Trophoblast cell (in vitro differentiated cells and primary cell): ENCODE data around the gene FAM193A.

Source experiments
- DNase-seq, 2 donors: peaks; one replicate each; pipeline ENCODE4 v3.0.0-alpha.2; 2016
- H2AFZ ChIP-seq: 2 replicates; pipeline ENCODE4 v1.6.1; 2013; ENCODE audit warnings: low read length, moderate library complexity, mild to moderate bottlenecking; ENCODE audit not compliant: insufficient read depth, poor library complexity
- H2AK5ac ChIP-seq: 2 replicates; pipeline ENCODE4 v1.6.1; 2013; ENCODE audit warnings: mild to moderate bottlenecking, low read length
- H2BK120ac ChIP-seq: 2 replicates; pipeline ENCODE4 v1.6.1; 2013; ENCODE audit warnings: low read length, mild to moderate bottlenecking, moderate library complexity; ENCODE audit not compliant: insufficient read depth, poor library complexity
- H2BK12ac ChIP-seq: 2 replicates; pipeline ENCODE4 v1.6.1; 2013; ENCODE audit warnings: mild to moderate bottlenecking, low read length, moderate library complexity
- H2BK5ac ChIP-seq: 2 replicates; pipeline ENCODE4 v1.6.1; 2013; ENCODE audit warnings: low read length, low read depth, moderate library complexity, mild to moderate bottlenecking; ENCODE audit not compliant: poor library complexity
- H3K14ac ChIP-seq: 2 replicates; pipeline ENCODE4 v1.6.1; 2013; ENCODE audit warnings: mild to moderate bottlenecking, low read length
- H3K18ac ChIP-seq: 2 replicates; pipeline ENCODE4 v1.6.1; 2013; ENCODE audit warnings: mild to moderate bottlenecking, low read length
- H3K23ac ChIP-seq: 2 replicates; pipeline ENCODE4 v1.6.1; 2013; ENCODE audit warnings: low read length
- H3K27ac ChIP-seq: 2 replicates; pipeline ENCODE4 v1.5.1; 2013; ENCODE audit warnings: low read depth, mild to moderate bottlenecking, inconsistent platforms, low read length, moderate library complexity
- H3K27me3 ChIP-seq: 2 replicates; pipeline ENCODE4 v1.6.1; 2013; ENCODE audit warnings: inconsistent platforms, mild to moderate bottlenecking, low read length, moderate library complexity; ENCODE audit not compliant: insufficient read depth
- H3K36me3 ChIP-seq, 2 experiments: 1 replicate in 1 of 2; 2 replicates in 1 of 2; pipeline ENCODE4 v1.6.1; 2013; ENCODE audit warnings: low read length in 2 of 2, mild to moderate bottlenecking in 2 of 2, moderate library complexity in 1 of 2; ENCODE audit not compliant: insufficient read depth in 2 of 2, control insufficient read depth in 1 of 2
- H3K4ac ChIP-seq: 2 replicates; pipeline ENCODE4 v1.6.1; 2013; ENCODE audit warnings: low read depth, mild to moderate bottlenecking, low read length, moderate library complexity
- H3K4me1 ChIP-seq, 2 experiments: 1 replicate in 1 of 2; 2 replicates in 1 of 2; pipeline ENCODE4 v1.6.1; 2013; ENCODE audit warnings: low read length in 2 of 2, mild to moderate bottlenecking in 2 of 2, moderate library complexity in 1 of 2; ENCODE audit not compliant: insufficient read depth in 2 of 2, control insufficient read depth in 1 of 2
- H3K4me2 ChIP-seq: 2 replicates; pipeline ENCODE4 v1.6.1; 2013; ENCODE audit warnings: inconsistent platforms, mild to moderate bottlenecking, low read length, moderate library complexity
- H3K4me3 ChIP-seq: 2 replicates; pipeline ENCODE4 v1.5.1; 2013; ENCODE audit warnings: mild to moderate bottlenecking, low read depth, low read length, inconsistent platforms
- H3K79me1 ChIP-seq: one replicate; pipeline ENCODE4 v1.6.1; 2013; ENCODE audit warnings: low read length
- H3K79me2 ChIP-seq: 2 replicates; pipeline ENCODE4 v1.6.1; 2013; ENCODE audit warnings: low read length, mild to moderate bottlenecking; ENCODE audit not compliant: control insufficient read depth, insufficient read depth, poor library complexity
- H3K9ac ChIP-seq: 2 replicates; pipeline ENCODE4 v1.6.1; 2013; ENCODE audit warnings: mild to moderate bottlenecking, low read length
- H3K9me3 ChIP-seq: 2 replicates; pipeline ENCODE4 v1.6.1; 2013; ENCODE audit warnings: low read depth, mild to moderate bottlenecking, control low read depth, inconsistent platforms, low read length; ENCODE audit not compliant: insufficient read depth
- H4K12ac ChIP-seq: 2 replicates; pipeline ENCODE4 v1.6.1; 2013; ENCODE audit warnings: low read depth, mild to moderate bottlenecking, low read length, moderate library complexity
- H4K8ac ChIP-seq: 2 replicates; pipeline ENCODE4 v1.6.1; 2013; ENCODE audit warnings: low read depth, mild to moderate bottlenecking, low read length, moderate library complexity
- H4K91ac ChIP-seq: one replicate; pipeline ENCODE4 v1.6.1; 2013; ENCODE audit warnings: low read depth, mild to moderate bottlenecking, low read length, moderate library complexity
- WGBS: extraction: QIAGEN DNeasy Blood & Tissue Kit; methylation state at CpG from one replicate; pipeline ENCODE4 v1.1.7; 2013; ENCODE audit warnings: missing lambda C conversion rate; ENCODE audit not compliant: insufficient read length, insufficient coverage; ENCODE audit errors: extremely low coverage; 5-methylcytosine and 5-hydroxymethylcytosine counted together

The FAM193A gene

DNA sequence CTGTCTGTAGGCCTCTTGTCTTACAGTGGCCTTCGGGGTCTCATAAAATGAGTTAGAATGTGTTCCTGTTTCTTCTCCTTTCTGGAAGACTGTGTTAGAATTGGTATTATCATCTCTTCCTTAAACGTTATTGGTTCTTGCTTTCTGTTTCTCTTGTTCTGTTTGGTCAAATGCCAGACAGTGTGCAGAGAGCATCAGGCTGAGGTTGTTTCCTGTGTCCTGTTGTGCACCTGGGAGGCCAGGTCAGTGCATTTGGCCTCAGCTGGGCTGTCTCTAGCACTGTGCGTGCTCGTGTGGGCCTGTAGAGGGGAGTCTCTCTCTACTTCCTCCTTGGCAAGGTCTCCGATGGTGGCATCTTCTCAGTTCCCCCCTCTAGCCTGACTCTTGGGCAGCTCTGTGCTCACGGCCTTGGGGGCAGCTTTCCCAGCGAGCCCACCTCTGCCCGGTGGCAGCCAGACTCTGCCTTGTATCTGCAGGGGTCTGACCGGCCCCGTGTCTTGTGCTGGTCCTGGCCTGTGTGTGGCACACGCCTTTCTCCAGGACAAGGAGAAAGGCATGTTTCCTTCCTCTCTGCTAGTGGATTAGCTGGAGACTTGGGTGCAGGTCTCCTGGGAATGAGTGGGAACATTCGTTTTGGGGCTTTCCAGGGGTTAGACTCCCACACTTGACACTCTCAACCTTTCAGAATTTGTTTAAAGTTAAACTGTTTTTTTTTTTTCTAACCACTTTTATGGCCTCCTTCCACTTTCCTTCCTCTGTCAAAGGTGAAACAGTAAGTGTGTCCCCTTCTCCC, 62.3 kb downstream of the FAM193A start:
- H2AK5ac ChIP-seq = no peak overlapping the region
- no peak overlapping the region for H3K23ac ChIP-seq
- no peak overlapping the region for H3K4me3 ChIP-seq
- no peaks in the 10 kb centered on the region for H3K27me3 ChIP-seq
- no peak overlapping the region for H3K4ac ChIP-seq
- H3K27ac ChIP-seq = no peak overlapping the region
- no peak overlapping the region for H2BK5ac ChIP-seq
- no peaks in the 10 kb centered on the region for H3K9me3 ChIP-seq
- no peak overlapping the region for H3K18ac ChIP-seq
- peaks cover 3% of the 10 kb centered on the region for H3K79me2 ChIP-seq
- no peaks in the 10 kb centered on the region for H3K79me1 ChIP-seq
- H4K91ac ChIP-seq = no peak overlapping the region
- H3K14ac ChIP-seq = no peak overlapping the region
- no peak overlapping the region for H4K12ac ChIP-seq
- DNase-seq = peak in 1 of 2 donors; percentile 12
- peaks cover 7 to 10% of the 10 kb centered on the region in 2 experiments for H3K36me3 ChIP-seq
- H2BK120ac ChIP-seq = no peak overlapping the region
- H2BK12ac ChIP-seq = no peak overlapping the region
- peaks cover 12 to 26% of the 10 kb centered on the region in 2 experiments for H3K4me1 ChIP-seq
- H3K9ac ChIP-seq = no peak overlapping the region
- H2AFZ ChIP-seq = no peak overlapping the region
- no peak overlapping the region for H4K8ac ChIP-seq
- no CpG with 5 or more reads among the region's 12 CpGs for WGBS
- H3K4me2 ChIP-seq = no peak overlapping the region

GRCh38 chr4:2599304-2599654, 62.8 kb downstream of the FAM193A start:
- Histone ChIP-seq H3K23ac (no peak overlapping the region), H3K4me1 (peaks cover 12 to 26% of the 10 kb centered on the region in 2 experiments), H4K8ac (no peak overlapping the region), H2BK120ac (no peak overlapping the region), H3K4me3 (no peak overlapping the region), H2AFZ (no peak overlapping the region), H2BK12ac (no peak overlapping the region), H3K79me2 (peaks cover under 1% of the 10 kb centered on the region), H3K9ac (no peak overlapping the region), H3K4ac (no peak overlapping the region), H3K27me3 (no peaks in the 10 kb centered on the region), H3K18ac (no peak overlapping the region), H3K79me1 (no peaks in the 10 kb centered on the region), H3K4me2 (no peak overlapping the region), H4K12ac (no peak overlapping the region), H3K36me3 (peaks cover 9 to 10% of the 10 kb centered on the region in 2 experiments), H3K27ac (no peak overlapping the region), H2BK5ac (no peak overlapping the region), H3K14ac (no peak overlapping the region), H3K9me3 (no peaks in the 10 kb centered on the region), H2AK5ac (no peak overlapping the region), H4K91ac (no peak overlapping the region)
- no peak for DNase-seq
- no CpG with 5 or more reads among the region's 6 CpGs for WGBS

- no peak overlapping the region for H3K4ac ChIP-seq
- H2BK5ac ChIP-seq = no peak overlapping the region
- no peaks in the 10 kb centered on the region for H3K79me2 ChIP-seq
- no peak overlapping the region for H3K4me3 ChIP-seq
- no peak overlapping the region for H4K91ac ChIP-seq
- H4K12ac ChIP-seq = no peak overlapping the region
- no peak overlapping the region for H4K8ac ChIP-seq
- no peaks in the 10 kb centered on the region for H3K27me3 ChIP-seq
- H2BK12ac ChIP-seq = no peak overlapping the region
- no peak overlapping the region for H3K9ac ChIP-seq
- H3K27ac ChIP-seq = no peak overlapping the region
- H3K9me3 ChIP-seq = no peaks in the 10 kb centered on the region
- no peak overlapping the region for H3K23ac ChIP-seq
- no peak overlapping the region for H3K14ac ChIP-seq
- H3K79me1 ChIP-seq = no peaks in the 10 kb centered on the region
- no peak overlapping the region for H2AK5ac ChIP-seq
- no peak overlapping the region for H3K18ac ChIP-seq
- DNase-seq = no peak
- WGBS = no CpG with 5 or more reads among the region's 6 CpGs
- no peak overlapping the region for H2BK120ac ChIP-seq
- peaks cover 9 to 10% of the 10 kb centered on the region in 2 experiments for H3K36me3 ChIP-seq
- no peak overlapping the region for H3K4me2 ChIP-seq
- H2AFZ ChIP-seq = no peak overlapping the region
- H3K4me1 ChIP-seq = peaks cover 12 to 26% of the 10 kb centered on the region in 2 experiments
Observed at GRCh38 chr4:2600878-2601277, 64.4 kb downstream of the FAM193A start.

DNA sequence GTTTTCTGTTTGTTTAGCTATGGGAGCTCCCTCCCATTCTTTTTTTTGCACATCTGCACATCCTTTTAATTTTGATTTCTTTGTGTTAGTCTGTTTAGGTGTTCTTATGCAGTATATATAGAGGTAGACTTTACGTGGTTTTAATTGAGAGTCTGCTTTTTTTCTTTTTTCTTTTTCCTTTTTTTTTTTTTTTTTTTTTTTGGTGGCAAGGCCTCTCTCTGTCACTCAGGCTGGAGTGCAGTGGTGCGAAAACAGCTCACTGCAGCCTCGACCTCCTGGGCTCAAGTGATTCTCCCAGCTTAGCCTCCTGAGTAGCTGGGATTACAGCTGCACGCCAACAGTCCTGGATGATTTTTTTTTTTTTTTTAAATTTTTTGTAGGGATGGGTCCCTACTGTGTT, 68.2 kb downstream of the FAM193A start:
- Histone ChIP-seq H3K18ac (no peak overlapping the region), H3K4me2 (no peak overlapping the region), H2BK120ac (no peak overlapping the region), H3K27ac (no peak overlapping the region), H3K9me3 (no peaks in the 10 kb centered on the region), H2AFZ (no peak overlapping the region), H3K4ac (no peak overlapping the region), H2BK5ac (no peak overlapping the region), H3K79me1 (no peaks in the 10 kb centered on the region), H3K14ac (no peak overlapping the region), H3K27me3 (no peaks in the 10 kb centered on the region), H3K4me3 (no peak overlapping the region), H3K79me2 (peaks cover 4% of the 10 kb centered on the region), H3K36me3 (peaks cover 4 to 7% of the 10 kb centered on the region in 2 experiments), H2BK12ac (no peak overlapping the region), H2AK5ac (no peak overlapping the region), H3K9ac (no peak overlapping the region), H4K91ac (no peak overlapping the region), H3K4me1 (peaks cover 9 to 16% of the 10 kb centered on the region in 2 experiments), H4K8ac (no peak overlapping the region), H4K12ac (no peak overlapping the region), H3K23ac (no peak overlapping the region)
- WGBS = no CpG with 5 or more reads among the region's 4 CpGs
- DNase-seq = no peak
